ENCODE data around the gene HIC1. TPM values are rescaled to one million over a fixed set of nuclear protein-coding genes. Genes with fewer than 3 reads are reported as not detected.

Gene HIC1
- total and polyA plus RNA-seq, 2 experiments from 2014 or later = 9.4 to 10.2 TPM

GRCh38 chr17:2035541-2036488 is 19.1 kb upstream of the HIC1 start:
- DNase-seq (ENCODE audit: low spot score) = no peak
- no peaks in the 10 kb centered on the region for H3K36me3 ChIP-seq (replicated peaks; ENCODE audit: insufficient read depth, low read depth)
- no peaks in the 10 kb centered on the region for H4K20me1 ChIP-seq (ENCODE audit: insufficient read depth, poor library complexity, severe bottlenecking)
- H3K79me2 ChIP-seq = peaks cover 15% of the 10 kb centered on the region
- H2AFZ ChIP-seq = no peak overlapping the region
- H3K9me2 ChIP-seq (replicated peaks; ENCODE audit: insufficient read depth) = no peaks in the 10 kb centered on the region
- no peak overlapping the region for H3K4me3 ChIP-seq
- TF ChIP-seq EZH2phosphoT487 (IDR thresholded peaks at IDR 0.05; ENCODE audit: low read depth, severe bottlenecking, unreplicated experiment) (no peak), EZH2 (IDR thresholded peaks at IDR 0.05; ENCODE audit: borderline replicate concordance) (no peak)
- TF ChIP-seq, protein P1, sequence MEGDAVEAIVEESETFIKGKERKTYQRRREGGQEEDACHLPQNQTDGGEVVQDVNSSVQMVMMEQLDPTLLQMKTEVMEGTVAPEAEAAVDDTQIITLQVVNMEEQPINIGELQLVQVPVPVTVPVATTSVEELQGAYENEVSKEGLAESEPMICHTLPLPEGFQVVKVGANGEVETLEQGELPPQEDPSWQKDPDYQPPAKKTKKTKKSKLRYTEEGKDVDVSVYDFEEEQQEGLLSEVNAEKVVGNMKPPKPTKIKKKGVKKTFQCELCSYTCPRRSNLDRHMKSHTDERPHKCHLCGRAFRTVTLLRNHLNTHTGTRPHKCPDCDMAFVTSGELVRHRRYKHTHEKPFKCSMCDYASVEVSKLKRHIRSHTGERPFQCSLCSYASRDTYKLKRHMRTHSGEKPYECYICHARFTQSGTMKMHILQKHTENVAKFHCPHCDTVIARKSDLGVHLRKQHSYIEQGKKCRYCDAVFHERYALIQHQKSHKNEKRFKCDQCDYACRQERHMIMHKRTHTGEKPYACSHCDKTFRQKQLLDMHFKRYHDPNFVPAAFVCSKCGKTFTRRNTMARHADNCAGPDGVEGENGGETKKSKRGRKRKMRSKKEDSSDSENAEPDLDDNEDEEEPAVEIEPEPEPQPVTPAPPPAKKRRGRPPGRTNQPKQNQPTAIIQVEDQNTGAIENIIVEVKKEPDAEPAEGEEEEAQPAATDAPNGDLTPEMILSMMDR (IDR thresholded peaks at IDR 0.05; ENCODE audit: poor library complexity) = no peak
- H3K27ac ChIP-seq = no peak overlapping the region
- H3K27me3 ChIP-seq = no peaks in the 10 kb centered on the region
- H3K9me3 ChIP-seq (ENCODE audit: low read depth) = no peaks in the 10 kb centered on the region
- peaks cover 3% of the 10 kb centered on the region for H3K4me1 ChIP-seq (ENCODE audit: insufficient read depth)
- H3K4me2 ChIP-seq = no peak overlapping the region
- 93% methylated on average over 26 of the region's 29 CpGs for WGBS (ENCODE audit: low lambda C conversion rate, missing lambda C conversion rate)

DNA sequence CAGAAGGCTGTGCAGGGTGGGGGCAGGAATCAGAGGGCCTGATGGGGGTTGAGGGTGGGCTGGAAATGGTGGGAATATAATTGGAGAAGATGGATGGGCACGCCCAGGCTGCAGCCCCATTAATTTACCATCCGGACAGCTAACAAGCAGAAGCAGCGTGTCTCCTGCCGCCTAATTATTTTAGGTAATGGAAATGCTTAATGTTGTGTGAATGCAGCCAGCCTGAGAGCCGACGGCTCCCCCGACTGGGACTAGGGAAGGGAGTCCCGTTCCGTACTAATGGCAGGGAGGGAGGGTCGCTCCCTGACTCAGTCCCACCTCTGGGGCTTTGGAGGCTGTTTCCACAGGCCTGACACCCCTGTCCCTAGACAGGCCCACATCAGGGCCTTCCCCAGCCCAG is 17.7 kb upstream of the HIC1 start:
- WGBS (ENCODE audit: low lambda C conversion rate, missing lambda C conversion rate) = 98% methylated on average over 10 of the region's 10 CpGs
- no peaks in the 10 kb centered on the region for H3K36me3 ChIP-seq (replicated peaks; ENCODE audit: insufficient read depth, low read depth)

GRCh38 chr17:2040219-2040827 is 14.6 kb upstream of the HIC1 start:
- Histone ChIP-seq H3K27ac (no peak overlapping the region), H3K27me3 (no peaks in the 10 kb centered on the region), H2AFZ (no peak overlapping the region), H3K36me3 (replicated peaks; ENCODE audit: insufficient read depth, low read depth) (no peaks in the 10 kb centered on the region), H3K9me3 (ENCODE audit: low read depth) (no peaks in the 10 kb centered on the region), H3K4me3 (no peak overlapping the region), H3K4me2 (no peak overlapping the region), H3K79me2 (peaks cover 27% of the 10 kb centered on the region), H3K9me2 (replicated peaks; ENCODE audit: insufficient read depth) (no peaks in the 10 kb centered on the region), H3K4me1 (ENCODE audit: insufficient read depth) (peaks cover 8% of the 10 kb centered on the region), H4K20me1 (ENCODE audit: insufficient read depth, poor library complexity, severe bottlenecking) (no peaks in the 10 kb centered on the region)
- no peak for DNase-seq (ENCODE audit: low spot score)
- TF ChIP-seq EZH2 (IDR thresholded peaks at IDR 0.05; ENCODE audit: borderline replicate concordance) (no peak), EZH2phosphoT487 (IDR thresholded peaks at IDR 0.05; ENCODE audit: low read depth, severe bottlenecking, unreplicated experiment) (no peak)
- TF ChIP-seq, protein P1 (IDR thresholded peaks at IDR 0.05; ENCODE audit: poor library complexity) = no peak
- WGBS (ENCODE audit: low lambda C conversion rate, missing lambda C conversion rate) = 95% methylated on average over 7 of the region's 7 CpGs

More for the DNA sequence above, 17.7 kb upstream of the HIC1 start:
- TF ChIP-seq, protein P1 (IDR thresholded peaks at IDR 0.05; ENCODE audit: poor library complexity) = no peak
- H3K4me3 ChIP-seq = no peak overlapping the region
- H3K4me2 ChIP-seq = no peak overlapping the region
- H3K79me2 ChIP-seq = peaks cover 5% of the 10 kb centered on the region
- no peaks in the 10 kb centered on the region for H3K9me2 ChIP-seq (replicated peaks; ENCODE audit: insufficient read depth)
- H3K4me1 ChIP-seq (ENCODE audit: insufficient read depth) = no peaks in the 10 kb centered on the region
- H3K27ac ChIP-seq = no peak overlapping the region
- H2AFZ ChIP-seq = no peak overlapping the region
- H3K27me3 ChIP-seq = no peaks in the 10 kb centered on the region
- no peaks in the 10 kb centered on the region for H4K20me1 ChIP-seq (ENCODE audit: insufficient read depth, poor library complexity, severe bottlenecking)
- H3K9me3 ChIP-seq (ENCODE audit: low read depth) = no peaks in the 10 kb centered on the region
- no peak for DNase-seq (ENCODE audit: low spot score)
